ENCODE measurements around the gene SASH1. TPM values are rescaled to one million over a fixed set of nuclear protein-coding genes. Genes with fewer than 3 reads are reported as not detected.

The SASH1 gene
- polyA plus RNA-seq, 1 donor from 2014 or later, result 7.0 TPM

DNA sequence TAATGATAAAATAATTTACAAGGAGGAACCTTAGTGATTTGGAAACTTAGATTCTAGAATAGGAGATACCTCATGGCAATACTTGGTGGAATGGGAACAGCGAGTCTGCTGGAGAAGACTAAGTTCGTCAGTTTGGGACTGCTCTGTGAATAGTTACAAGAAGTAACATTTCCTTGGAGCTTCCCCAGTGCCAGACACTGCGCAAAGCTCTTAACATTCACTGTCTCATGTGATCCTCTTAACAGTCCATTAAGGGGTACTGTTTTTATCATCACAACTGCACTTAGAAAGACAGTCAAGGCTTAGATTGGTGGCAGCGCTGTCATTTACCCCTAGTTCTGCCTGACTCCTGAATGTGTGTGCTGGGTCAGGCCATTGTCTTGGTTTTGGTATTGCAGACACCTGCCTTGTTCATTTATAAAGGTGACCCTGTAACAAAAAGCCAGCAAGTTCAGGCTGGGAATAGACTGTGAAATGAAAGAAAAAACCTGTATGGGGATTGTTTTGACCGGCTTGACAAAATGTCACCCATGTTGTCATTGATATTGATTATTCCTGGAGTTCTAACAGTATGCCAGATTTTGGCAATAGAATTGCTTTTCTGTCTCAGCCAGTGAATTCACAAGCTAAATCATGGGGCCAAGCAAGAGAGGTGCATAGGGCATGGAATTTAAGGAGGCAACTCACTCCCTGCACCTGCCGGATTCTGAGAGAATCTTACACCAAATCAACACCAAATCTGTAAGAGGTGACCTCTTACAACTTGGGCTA lies 118.4 kb downstream of the SASH1 start:
- H2AFZ ChIP-seq (ENCODE audit: low read depth, low read length), result no peak overlapping the region
- H3K4me2 ChIP-seq (ENCODE audit: low read length), result no peak overlapping the region
- no peak overlapping the region for H3K4me3 ChIP-seq (ENCODE audit: low read length)
- no peaks in the 10 kb centered on the region for H3K79me2 ChIP-seq (replicated peaks; ENCODE audit: insufficient read depth, low read length)
- H3K9me2 ChIP-seq (ENCODE audit: insufficient read depth, low read length), result no peaks in the 10 kb centered on the region
- no peaks in the 10 kb centered on the region for H3K27me3 ChIP-seq (ENCODE audit: insufficient read depth, low read depth, low read length)
- H3F3A ChIP-seq (ENCODE audit: insufficient read depth, low read length, poor library complexity, severe bottlenecking), result no peaks in the 10 kb centered on the region
- no peaks in the 10 kb centered on the region for H3K9me3 ChIP-seq (ENCODE audit: low read length)
- H3K9ac ChIP-seq (ENCODE audit: low read length), result no peak overlapping the region
- no peaks in the 10 kb centered on the region for H4K20me1 ChIP-seq (ENCODE audit: insufficient read depth)
- peak overlapping the region; percentile 28 for H3K27ac ChIP-seq (ENCODE audit: low read length)
- peak; percentile 75 for TF ChIP-seq EP300 (conservative IDR thresholded peaks at IDR 0.05; ENCODE audit: poor library complexity, severe bottlenecking)
- TF ChIP-seq, protein P1, sequence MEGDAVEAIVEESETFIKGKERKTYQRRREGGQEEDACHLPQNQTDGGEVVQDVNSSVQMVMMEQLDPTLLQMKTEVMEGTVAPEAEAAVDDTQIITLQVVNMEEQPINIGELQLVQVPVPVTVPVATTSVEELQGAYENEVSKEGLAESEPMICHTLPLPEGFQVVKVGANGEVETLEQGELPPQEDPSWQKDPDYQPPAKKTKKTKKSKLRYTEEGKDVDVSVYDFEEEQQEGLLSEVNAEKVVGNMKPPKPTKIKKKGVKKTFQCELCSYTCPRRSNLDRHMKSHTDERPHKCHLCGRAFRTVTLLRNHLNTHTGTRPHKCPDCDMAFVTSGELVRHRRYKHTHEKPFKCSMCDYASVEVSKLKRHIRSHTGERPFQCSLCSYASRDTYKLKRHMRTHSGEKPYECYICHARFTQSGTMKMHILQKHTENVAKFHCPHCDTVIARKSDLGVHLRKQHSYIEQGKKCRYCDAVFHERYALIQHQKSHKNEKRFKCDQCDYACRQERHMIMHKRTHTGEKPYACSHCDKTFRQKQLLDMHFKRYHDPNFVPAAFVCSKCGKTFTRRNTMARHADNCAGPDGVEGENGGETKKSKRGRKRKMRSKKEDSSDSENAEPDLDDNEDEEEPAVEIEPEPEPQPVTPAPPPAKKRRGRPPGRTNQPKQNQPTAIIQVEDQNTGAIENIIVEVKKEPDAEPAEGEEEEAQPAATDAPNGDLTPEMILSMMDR (IDR thresholded peaks at IDR 0.05; ENCODE audit: poor library complexity, severe bottlenecking), result no peak
- TF ChIP-seq MXI1 (conservative IDR thresholded peaks at IDR 0.05; ENCODE audit: poor library complexity, severe bottlenecking), result no peak
- TF ChIP-seq POLR2AphosphoS5 (IDR thresholded peaks at IDR 0.05), result peak; percentile 49
- H3K36me3 ChIP-seq (ENCODE audit: insufficient read depth, low read length), result no peaks in the 10 kb centered on the region

DNA sequence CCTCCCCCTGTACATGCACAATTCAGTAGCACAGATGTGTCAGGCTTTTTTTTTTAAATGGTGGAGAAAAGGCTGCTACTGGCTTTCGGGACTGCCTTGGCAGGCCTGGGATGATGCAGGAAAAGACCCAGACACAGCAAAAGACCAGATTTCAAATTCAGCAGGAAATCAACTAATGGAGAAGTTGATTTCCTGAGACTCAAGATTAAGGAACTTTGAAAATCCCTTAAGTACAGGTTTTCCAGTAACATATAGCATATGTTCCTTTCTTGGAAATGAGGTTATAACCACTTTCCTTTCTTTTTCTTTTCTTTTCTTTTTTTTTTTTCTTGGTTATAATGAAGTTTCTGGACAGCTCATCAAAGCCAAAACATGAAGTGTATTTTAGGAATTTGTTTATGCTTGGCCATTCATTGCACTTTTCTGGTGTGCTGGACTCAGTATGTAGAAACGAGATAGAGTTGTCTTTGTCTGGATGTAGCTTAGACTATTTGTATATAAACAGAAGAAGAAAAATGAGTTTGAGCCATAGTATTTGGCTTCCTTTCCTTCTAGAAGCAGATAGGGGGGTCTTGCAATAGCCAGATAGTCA lies 119.4 kb downstream of the SASH1 start:
- no peaks in the 10 kb centered on the region for H3K9me3 ChIP-seq (ENCODE audit: low read length)
- H3F3A ChIP-seq (ENCODE audit: insufficient read depth, low read length, poor library complexity, severe bottlenecking), result no peaks in the 10 kb centered on the region
- H3K4me3 ChIP-seq (ENCODE audit: low read length), result no peak overlapping the region
- no peak overlapping the region for H3K27ac ChIP-seq (ENCODE audit: low read length)
- no peaks in the 10 kb centered on the region for H3K79me2 ChIP-seq (replicated peaks; ENCODE audit: insufficient read depth, low read length)
- no peak overlapping the region for H2AFZ ChIP-seq (ENCODE audit: low read depth, low read length)
- TF ChIP-seq MXI1 (conservative IDR thresholded peaks at IDR 0.05; ENCODE audit: poor library complexity, severe bottlenecking) (no peak), EZH2 (IDR thresholded peaks at IDR 0.05; ENCODE audit: borderline replicate concordance, insufficient read depth, low read length, poor library complexity, severe bottlenecking) (no peak), POLR2AphosphoS5 (IDR thresholded peaks at IDR 0.05) (no peak), RAD21 (conservative IDR thresholded peaks at IDR 0.05) (no peak), SMC3 (conservative IDR thresholded peaks at IDR 0.05; ENCODE audit: poor library complexity) (no peak), TAF1 (IDR thresholded peaks at IDR 0.05; ENCODE audit: low read depth) (no peak)
- TF ChIP-seq, protein P1 (IDR thresholded peaks at IDR 0.05; ENCODE audit: poor library complexity, severe bottlenecking), result no peak
- H3K9ac ChIP-seq (ENCODE audit: low read length), result no peak overlapping the region
- H3K27me3 ChIP-seq (ENCODE audit: insufficient read depth, low read depth, low read length), result no peaks in the 10 kb centered on the region
- H4K20me1 ChIP-seq (ENCODE audit: insufficient read depth), result no peaks in the 10 kb centered on the region
- no peaks in the 10 kb centered on the region for H3K9me2 ChIP-seq (ENCODE audit: insufficient read depth, low read length)
- no peaks in the 10 kb centered on the region for H3K36me3 ChIP-seq (ENCODE audit: insufficient read depth, low read length)
- H3K4me2 ChIP-seq (ENCODE audit: low read length), result no peak overlapping the region

All from neural cell (in vitro differentiated cells).